ENCODE measurements around the gene ATXN1.
A peak's percentile ranks its signal among the peaks of the same experiment; 100 is the strongest.

Gene ATXN1

GRCh38 chr6:16782278-16782677 is 21.0 kb upstream of the ATXN1 start:
- DNase-seq = no peak

GRCh38 chr6:16781348-16782169 is 20.3 kb upstream of the ATXN1 start:
- DNase-seq = no peak

GRCh38 chr6:16778521-16778920 is 17.3 kb upstream of the ATXN1 start:
- no peak for DNase-seq

DNA sequence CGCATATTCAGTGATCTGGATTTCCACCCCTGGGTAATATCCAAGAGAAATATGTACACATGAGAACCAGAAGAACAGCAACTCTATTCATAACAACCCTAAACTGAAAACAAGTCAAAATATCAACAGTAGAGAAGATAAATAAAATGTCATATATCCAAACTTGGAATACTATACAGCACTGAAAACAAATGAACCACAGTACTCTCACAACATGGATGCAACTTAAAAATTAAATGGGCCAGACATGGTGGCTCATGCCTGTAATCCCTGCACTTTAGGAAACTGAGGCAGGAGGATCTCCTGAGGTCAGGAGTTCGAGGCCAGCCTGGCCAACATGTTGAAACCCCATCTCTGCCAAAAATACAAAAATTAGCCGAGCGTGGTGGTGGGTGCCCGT is 16.5 kb upstream of the ATXN1 start:
- no peak for DNase-seq

DNA sequence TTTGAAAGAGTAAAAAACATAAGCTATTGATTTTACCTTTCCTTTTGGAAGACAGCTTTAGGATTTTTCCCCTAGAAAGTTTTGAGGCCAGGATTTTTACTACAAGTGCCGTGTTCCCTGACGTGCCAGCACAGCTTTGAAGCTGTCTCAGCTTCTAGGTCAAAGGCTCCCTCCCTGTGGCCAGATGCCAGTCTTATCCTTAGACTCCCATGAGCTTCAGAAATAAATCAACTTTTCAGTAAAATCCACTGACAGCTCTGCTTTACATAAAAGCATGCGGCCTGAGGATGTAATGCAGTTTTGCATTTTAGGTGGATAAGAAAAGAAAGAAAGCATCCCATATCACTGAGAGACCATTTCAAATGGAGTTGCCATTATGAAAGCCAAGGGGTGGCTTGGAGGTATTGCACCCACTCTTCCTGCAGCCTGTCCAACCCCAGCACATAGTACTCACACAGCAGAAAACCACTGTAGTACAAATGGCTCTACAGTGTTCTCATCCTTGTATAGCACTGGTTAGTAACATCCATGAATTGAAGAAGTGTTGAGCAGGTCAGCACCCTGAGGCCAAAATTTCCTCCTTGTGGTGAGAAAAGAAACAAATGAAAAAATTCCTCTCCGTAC is 15.2 kb upstream of the ATXN1 start:
- no peak for DNase-seq

DNA sequence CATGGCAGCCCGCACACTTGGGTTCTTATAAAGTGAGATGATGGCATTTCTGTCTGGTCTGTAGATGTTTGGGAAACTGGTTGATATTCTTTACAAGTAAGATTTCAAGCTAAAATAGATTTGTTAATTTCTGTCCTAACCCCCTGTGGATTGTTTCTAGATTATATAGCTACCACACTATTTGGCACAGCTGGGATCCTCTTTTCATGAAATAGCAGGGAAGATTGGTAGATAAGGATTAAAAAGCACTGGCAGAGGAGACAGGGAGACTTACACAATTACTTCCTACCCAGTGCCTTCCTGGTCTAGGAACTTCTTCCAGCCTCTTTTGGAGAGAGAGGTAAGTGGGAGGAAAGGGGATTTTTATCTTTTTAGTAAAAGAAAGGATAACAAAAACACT is 13.2 kb upstream of the ATXN1 start:
- DNase-seq = no peak

- no peak for DNase-seq
Observed at GRCh38 chr6:16773362-16773761, 12.1 kb upstream of the ATXN1 start.

- peak; percentile 84 for DNase-seq
Observed at GRCh38 chr6:16770701-16771569, 9.7 kb upstream of the ATXN1 start.

DNA sequence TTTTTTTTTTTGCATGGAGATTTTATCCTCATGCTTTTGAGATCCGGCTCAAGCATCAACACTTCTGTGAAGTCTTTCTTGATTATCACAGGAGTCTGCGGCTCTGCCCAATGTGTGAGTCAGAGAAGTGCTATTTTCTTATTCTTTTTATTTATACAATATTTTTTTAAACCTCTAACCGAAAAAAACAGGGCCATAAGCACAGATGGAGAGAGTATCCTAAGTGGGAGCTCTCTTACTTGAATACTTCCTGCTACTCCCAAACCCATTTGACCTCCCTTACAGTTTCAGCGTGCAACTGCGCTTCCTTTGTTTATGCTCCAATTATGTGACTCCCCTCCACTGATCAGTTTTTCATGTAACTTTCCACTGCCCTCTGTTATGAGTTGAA is 8.7 kb upstream of the ATXN1 start:
- DNase-seq = no peak

GRCh38 chr6:16769131-16769985 is 8.1 kb upstream of the ATXN1 start:
- DNase-seq = peak; percentile 75 to 84

DNA sequence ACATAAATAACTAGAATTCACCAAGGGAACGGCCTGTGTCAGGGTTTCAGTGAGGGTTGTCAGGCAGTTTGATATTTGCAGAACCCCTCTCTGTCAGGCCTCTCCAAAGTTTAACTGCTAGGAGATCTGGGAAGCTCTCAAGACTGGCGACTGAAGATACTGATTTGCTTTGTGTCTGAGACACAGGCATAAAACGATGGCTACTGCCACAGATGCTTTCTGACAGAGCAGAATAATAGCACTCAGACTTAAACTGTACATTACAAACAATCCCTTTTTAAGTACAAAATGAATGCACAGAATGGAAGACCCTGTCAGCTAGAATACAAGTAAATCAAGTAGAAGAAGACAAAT is 7.2 kb upstream of the ATXN1 start:
- DNase-seq = no peak

- no peak for DNase-seq
Observed at GRCh38 chr6:16767765-16768476, 6.7 kb upstream of the ATXN1 start.

- DNase-seq = no peak
Observed at GRCh38 chr6:16766836-16767745, 5.8 kb upstream of the ATXN1 start.

DNA sequence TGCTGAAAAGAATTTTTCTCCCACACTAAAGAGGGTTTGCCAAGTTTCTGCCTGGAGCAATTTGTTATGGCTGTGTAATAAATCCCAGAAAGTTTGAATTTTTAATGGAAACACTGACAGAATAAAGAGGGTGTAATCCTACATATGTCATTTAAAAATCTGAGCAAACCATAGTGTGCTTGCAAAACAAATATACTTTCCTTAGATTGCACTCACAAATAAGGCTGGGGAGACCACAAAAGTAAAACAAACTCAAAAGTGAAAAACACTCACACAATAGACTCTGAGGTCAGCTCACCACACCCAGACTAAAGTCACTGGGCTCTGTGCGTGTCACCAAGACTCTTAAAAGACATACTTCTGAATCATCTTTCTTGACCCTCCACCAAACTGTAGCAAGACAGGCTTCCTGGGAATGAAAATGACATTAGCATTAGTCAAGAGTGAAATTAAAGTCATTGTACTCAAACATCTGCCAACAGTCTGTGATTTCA is 4.8 kb upstream of the ATXN1 start:
- DNase-seq = peak; percentile 40 to 54

DNA sequence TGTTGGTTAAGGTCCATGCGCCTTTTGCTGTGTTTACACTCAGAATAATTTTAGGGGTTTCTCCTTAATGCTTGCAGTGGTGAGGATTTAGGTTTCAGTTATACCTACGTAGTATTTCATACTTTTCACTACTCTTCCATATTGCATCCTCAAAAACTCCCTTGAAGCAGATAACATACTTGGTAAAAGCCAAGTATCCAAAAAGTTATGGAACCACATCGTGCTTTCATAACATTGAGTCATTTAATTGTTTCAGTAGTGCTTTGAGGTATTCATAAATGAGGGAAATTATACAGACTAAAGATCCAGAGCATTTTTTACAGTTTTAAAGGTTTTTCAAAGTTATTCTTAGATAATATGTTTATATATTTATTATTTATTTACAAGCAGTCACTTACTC is 4.0 kb upstream of the ATXN1 start:
- no peak for DNase-seq

DNA sequence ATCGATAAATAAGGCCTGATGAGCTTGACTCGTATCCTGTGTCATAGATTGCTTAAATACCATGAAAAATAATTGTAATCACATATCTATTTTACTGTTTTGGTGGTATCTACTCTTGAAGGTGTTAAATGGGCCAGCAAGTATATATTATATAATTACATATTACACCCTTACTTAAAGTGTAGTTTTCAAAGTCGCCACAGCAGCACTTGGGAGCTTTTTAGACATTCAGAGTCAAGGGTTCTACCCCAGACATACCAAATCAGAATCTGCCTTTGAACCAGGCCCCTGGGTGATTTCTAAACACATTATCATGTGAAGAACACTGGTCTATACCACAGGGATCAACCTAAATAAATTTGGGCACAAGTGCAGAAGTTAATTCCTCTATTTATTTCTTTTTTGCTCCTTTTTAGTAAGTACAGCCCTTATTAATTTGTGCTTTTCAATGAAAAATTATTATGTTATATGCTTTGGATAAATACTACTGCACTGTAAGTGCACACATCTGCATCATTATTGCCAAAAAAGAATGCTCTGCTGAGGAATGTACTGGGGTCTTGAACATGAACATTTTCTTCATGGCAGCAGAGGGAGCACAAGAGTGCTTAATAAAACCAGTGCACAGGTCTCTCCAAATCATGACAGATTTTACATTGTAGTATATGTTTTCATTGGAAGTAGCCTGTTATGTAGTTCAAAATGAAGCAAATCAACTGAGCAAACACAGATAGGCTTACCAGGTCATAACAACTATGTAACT is 3.1 kb upstream of the ATXN1 start:
- peak in 1 of 2 donors; percentile 66 for DNase-seq

- peak; percentile 86 to 93 for DNase-seq
Observed at GRCh38 chr6:16762550-16763477, 1.6 kb upstream of the ATXN1 start.

- DNase-seq = peak; percentile 79 to 85
Observed at GRCh38 chr6:16762268-16762549, 949 bp upstream of the ATXN1 start.

Measured in CD4-positive, alpha-beta T cell treated with Interleukin-4 for 1 hour (primary cell).